OCI-M1 (cell line): Measurements from ENCODE around the gene AVPR2.
A peak's percentile ranks its signal among the peaks of the same experiment; 100 is the strongest.

Experiments
- DNase-seq: peaks from one replicate; lab custom pipeline; 2025; lab: John Stamatoyannopoulos, UW

The AVPR2 gene

DNA sequence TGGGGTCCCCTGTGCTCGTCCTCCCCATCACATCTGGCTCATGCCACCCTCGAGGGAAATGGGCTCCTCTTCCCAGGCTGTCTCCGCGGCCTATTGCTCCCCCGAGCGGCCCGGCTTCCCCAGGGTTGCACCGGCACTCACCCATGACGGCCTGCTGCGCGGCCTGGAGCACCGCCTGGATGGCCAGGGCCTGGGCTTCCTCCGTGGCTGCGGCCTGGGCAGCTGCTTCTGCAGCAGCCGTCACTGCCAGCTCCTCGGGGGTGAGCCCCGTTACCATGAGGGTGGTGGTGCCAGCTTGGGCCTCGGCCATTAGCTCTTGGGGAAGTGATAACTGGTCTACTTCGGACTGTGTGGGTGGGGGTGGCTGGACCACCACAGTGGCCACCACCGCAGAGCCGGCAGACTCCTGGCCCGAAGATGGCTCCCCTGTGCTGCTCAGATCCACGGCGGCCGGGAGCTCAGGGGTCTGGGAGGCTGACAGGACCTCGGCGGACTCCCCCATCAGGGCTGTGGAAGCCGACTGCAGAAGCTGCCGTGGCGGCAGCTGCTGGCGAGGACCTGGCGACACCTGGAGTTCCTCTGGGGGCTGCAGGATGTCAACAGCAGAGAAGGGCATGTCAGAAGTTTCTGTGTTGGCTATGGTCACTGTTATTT, 48.0 kb downstream of the AVPR2 start:
- DNase-seq = no peak

DNA sequence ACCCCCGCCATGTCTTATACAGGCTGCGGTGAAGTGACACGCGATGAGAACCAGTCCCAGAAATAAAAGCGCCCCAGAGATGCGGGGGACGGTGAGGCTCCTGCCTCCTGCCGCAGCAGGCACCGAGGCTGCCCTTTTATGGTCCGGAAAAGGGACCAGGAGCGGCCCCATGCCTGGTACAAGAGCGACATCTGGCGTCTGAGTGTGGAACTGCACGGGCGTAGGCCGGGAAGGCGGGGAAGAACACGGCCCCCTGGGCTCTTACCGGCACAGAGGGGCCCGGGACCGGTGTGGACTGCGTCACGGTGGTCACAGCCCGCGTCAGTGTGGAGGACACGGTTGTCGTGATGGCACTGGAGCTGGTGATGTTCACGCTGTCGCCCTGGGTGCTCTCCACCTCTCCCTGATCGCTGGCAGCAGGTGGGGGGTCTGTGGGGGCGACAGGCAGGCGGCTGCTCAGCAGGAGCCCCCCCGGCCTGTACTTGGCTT, 48.9 kb downstream of the AVPR2 start:
- DNase-seq = peak; percentile 55

DNA sequence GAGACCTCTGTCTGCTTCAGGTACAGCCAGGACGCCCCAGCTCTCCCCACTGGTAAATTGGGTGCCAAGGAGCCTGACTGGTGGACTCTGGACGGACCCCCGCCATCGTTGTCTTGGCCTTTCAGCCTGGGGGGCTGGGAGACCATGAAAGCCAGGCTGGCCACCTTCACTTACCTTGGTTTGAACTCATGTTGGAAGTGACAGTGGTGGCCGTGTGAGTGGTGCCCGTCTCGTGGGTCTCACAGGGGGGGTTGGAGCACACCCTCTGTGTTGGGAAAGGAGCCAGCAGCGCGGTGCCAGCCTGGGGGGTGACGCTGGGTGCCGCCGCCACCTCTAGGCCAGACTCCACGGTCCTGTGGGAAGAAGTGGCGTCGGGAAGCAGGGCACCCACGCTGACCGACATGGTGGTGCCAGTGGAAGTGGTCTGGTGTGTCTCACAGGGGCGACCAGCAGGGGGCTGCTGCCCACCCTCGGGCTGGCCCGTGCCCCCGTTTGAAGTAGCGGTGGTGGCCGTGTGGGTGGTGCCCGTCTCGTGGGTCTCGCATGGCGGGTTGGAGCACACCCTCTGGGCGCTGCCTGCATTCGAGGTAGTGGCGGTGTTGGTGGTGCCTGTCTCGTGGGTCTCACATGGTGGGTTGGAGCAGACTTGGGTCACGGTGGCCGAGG, 49.6 kb downstream of the AVPR2 start:
- no peak for DNase-seq

DNA sequence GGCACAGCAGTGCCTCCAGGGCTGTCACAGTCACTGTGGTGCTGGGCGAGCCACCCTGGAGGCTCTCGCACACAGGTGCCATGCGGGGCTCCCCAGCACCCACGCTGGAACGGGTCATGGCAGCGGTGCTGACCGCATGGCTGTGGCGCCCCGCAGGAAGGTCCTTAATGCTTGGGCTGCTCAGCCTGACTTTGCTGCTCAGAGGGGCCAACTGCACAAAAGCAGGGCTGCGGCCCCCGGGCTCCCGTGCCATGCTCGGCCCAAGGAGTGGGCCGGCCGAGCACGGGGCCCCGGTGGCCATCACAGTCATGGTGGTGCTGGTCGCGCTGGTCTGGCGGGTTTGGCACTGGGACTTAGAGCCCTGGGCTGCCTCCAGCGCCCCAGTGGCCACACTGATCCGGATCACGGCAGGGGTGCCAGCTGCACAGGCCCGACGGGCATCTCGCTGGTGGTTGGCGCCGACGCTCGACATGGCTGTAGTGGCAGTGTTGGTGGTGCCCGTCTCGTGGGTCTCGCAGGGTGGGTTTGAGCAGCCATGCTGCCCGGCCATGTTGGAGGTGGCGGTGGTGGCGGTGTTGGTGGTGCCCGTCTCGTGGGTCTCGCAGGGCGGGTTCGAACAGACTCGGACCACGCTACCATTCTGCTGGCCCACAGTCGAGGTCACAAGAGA, 50.2 kb downstream of the AVPR2 start:
- DNase-seq = no peak

DNA sequence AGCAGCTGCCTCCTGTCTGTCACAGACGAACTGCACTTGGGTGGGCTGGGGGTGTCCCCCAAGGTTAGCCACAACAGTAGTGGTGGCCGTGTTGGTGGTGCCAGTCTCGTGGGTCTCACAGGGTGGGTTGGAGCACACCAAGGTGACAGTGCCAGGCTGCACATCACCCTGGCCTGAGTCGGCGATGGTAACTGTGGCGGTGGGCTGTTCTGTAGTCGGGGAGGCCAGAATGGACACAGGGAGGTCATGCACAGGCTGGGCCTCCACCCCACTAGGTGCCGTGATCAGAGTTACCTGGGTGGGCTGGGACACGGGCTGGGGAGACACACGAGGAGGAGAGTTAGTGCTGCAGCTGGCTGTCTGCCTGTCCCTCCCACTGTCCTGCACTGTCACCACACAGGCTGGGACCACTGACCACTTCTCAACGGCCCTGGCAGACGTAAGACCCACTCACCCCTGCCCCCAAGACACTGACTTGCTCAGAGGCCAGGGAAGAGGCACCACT, 50.8 kb downstream of the AVPR2 start:
- no peak for DNase-seq

DNA sequence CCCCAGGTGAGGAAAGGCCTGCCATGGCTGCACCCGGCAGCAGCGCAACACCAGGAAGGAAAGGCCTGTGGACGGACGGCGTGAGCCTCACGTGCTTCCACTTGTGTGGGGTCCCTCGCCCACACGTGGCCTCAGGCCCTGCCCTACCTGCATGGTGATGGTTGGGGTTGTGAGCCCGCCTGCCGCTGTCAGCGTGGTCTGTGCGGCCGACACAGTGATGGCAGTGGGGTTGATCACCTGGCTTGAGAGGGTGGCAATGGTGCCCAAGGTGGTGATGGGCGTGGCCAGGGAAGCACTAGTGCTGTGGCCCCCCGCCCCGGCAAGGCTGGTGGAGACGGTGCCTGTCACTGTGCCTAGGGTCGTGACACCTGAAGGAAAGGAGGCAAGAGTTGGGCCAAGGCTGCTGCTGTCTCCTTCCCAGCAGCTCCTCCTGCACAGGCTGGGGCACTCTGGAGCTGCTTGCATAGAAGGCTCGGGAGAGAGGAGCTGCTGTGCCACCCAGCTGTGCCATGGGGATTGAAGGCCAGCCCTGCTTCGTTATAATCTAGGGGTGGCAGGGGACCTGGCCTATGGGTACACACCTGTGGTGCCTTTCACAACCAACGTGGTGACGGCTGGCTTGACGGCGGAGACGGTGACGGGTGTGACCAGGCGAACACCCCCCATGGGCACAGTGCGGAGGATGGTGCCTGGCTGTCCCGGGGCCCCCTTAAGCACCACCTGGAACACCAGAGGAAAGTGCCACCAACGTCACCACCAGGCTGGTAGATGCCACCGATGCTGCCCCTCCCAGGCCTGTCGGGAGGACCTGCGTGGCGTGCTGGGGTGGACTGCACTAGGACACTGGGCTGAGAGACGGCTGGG, 51.8 kb downstream of the AVPR2 start:
- no peak for DNase-seq
